Uterus (tissue), 4 donors: ENCODE measurements around the gene SLC35F1. TPM values are rescaled to one million over a fixed set of nuclear protein-coding genes. Genes with fewer than 3 reads are reported as not detected.

Source experiments
- DNase-seq, 2 donors: peaks; one replicate each; pipeline ENCODE4 v3.0.0-alpha.2; 2019 to 2020
- H3K27ac ChIP-seq, 2 donors: fragments of 200-600 bp; sonication (generic); 1 replicate in 1 of 2; 2 replicates in 1 of 2; pipeline ENCODE4 v1.5.1; 2016 to 2018
- H3K27me3 ChIP-seq, 2 donors: fragments of 200-600 bp; sonication (generic); one replicate each; pipeline ENCODE4 v1.5.1; 2018 to 2019; ENCODE audit warnings: control low read depth in 1 of 2
- H3K36me3 ChIP-seq, 2 donors: fragments of 200-600 bp; sonication (generic); one replicate each; pipeline ENCODE4 v1.5.1; 2019; ENCODE audit warnings: control low read depth in 1 of 2
- H3K4me1 ChIP-seq, 2 donors: fragments of 200-600 bp; sonication (generic); one replicate each; pipeline ENCODE4 v1.5.1; 2018 to 2019; ENCODE audit warnings: control low read depth in 1 of 2
- H3K4me3 ChIP-seq, 2 donors: fragments of 200-600 bp; sonication (generic); 1 replicate in 1 of 2; 2 replicates in 1 of 2; pipeline ENCODE4 v1.5.1; 2018 to 2019; ENCODE audit warnings: mild to moderate bottlenecking in 1 of 2
- H3K9me3 ChIP-seq, 2 donors: fragments of 200-600 bp; sonication (generic); one replicate each; pipeline ENCODE4 v1.5.1; 2019; ENCODE audit warnings: control low read depth in 1 of 2
- POLR2A ChIP-seq, 2 donors: fragments of 450-650 bp; IDR thresholded peaks; one replicate each; pipeline ENCODE4 v1.6.1; 2016; ENCODE audit warnings: antibody characterized with exemption in 2 of 2, mild to moderate bottlenecking in 1 of 2, moderate library complexity in 1 of 2
- intact Hi-C: fragments of 100-400 bp; cut with DNase I; formaldehyde crosslinking; loops from one replicate; pipeline ENCODE4 v1.15.1; 2023; ENCODE audit warnings: low total_unique reads
- total RNA-seq, 4 donors: library from RNA; depleted of rRNA in 3 of 4; stranded (reverse); fragments of >200 nt in 3 of 4; gene quantifications; one replicate each; pipeline versions ENCODE4 v1.1.0 to v1.2.4, GENCODE V29; 2014 to 2023
- TF ChIP-seq, protein P1 (sequence below), 4 experiments: fragments of 200-600 bp in 2 of 4; fragments of 450-650 bp in 2 of 4; sonication (generic) in 2 of 4; IDR thresholded peaks; one replicate each; pipeline ENCODE4 v1.5.1; 2016 to 2019; ENCODE audit warnings: antibody characterized with exemption in 4 of 4, mild to moderate bottlenecking in 2 of 4, moderate library complexity in 1 of 4
- donor health status: DM: yes; HTN: yes; CAD: no.

The SLC35F1 gene
- total RNA-seq, 4 donors from 2014 or later, result 1.0 to 12.1 (median 9.7) TPM

DNA sequence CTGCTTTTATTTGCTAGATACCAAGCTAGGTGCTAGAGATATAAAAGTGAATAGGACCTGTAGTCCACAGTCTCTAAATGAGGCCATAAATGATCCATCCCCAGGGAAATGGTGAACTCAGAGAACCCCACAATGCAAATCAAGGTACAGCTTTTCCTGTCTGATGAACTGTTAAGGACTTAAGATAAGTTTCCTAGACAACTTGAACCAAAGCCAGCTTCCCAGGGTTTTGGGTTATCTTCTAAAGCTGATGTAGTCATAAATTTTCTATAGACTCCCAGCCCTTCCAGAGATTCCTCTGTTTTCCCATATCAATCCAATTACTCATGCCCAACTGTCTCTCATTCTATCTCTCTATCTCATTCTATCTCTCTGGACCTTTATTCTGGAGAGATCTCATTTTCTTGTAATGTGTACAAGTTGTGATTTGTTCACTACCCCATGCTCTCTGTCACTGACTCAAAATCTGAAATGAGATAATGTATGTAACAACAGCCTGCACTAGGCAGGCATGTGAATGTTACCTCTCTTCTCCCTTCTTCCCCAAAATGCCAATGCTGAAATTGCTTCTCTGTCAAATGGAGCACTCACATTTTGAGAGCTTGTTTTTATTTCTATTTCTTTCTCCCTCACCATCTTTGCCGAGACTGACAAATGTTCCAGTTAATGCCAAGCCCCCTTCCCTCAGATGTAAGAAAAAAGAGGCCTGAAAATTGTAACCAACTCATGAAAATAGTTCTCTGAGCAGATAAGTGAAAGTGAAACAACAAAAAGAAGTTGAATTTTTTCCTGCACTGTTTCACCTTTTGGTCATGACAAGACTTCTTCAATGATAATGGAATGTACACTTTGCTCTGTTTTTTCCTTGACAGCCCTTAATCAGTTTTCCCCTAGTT is 279.9 kb downstream of the SLC35F1 start:
- H3K27me3 ChIP-seq, result no peaks in the 10 kb centered on the region
- peak overlapping the region; percentile 32 to 60 for H3K27ac ChIP-seq
- intact Hi-C loops, result no loop called here
- no peaks in the 10 kb centered on the region for H3K9me3 ChIP-seq
- DNase-seq, result no peak
- no peaks in the 10 kb centered on the region for H3K36me3 ChIP-seq
- TF ChIP-seq, protein P1, sequence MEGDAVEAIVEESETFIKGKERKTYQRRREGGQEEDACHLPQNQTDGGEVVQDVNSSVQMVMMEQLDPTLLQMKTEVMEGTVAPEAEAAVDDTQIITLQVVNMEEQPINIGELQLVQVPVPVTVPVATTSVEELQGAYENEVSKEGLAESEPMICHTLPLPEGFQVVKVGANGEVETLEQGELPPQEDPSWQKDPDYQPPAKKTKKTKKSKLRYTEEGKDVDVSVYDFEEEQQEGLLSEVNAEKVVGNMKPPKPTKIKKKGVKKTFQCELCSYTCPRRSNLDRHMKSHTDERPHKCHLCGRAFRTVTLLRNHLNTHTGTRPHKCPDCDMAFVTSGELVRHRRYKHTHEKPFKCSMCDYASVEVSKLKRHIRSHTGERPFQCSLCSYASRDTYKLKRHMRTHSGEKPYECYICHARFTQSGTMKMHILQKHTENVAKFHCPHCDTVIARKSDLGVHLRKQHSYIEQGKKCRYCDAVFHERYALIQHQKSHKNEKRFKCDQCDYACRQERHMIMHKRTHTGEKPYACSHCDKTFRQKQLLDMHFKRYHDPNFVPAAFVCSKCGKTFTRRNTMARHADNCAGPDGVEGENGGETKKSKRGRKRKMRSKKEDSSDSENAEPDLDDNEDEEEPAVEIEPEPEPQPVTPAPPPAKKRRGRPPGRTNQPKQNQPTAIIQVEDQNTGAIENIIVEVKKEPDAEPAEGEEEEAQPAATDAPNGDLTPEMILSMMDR (IDR thresholded peaks at IDR 0.05), result no peak
- no peak for TF ChIP-seq POLR2A (IDR thresholded peaks at IDR 0.05)
- no peak overlapping the region for H3K4me3 ChIP-seq
- peaks cover 0 to 5% of the 10 kb centered on the region in 2 donors for H3K4me1 ChIP-seq

DNA sequence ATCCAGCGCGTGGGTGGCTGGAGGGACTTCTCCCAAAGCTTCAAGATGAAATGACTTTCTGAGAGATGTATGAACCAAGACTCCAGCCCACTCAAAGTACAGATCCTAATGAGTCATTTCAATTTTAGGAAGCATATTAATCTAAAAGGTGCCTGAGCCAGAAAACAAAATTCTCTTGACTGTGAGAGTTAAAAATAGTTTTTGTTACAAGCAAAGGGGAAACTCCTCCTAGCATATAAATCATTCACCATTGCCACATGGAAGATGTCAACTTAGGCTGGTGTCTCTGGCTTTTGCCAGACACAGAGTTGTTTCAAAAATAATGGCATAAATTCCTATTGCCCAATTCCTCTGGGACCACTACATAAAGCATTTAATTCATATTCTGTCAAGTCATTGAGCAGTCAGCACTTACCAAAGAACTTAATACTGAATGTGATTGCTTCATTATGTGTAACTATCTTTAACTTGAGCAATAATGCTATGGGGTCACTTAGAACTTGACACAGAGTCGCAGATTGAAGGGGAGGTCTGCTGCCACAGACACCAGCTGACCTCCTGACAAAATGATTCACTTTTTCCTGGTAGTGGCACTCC is 280.6 kb downstream of the SLC35F1 start:
- DNase-seq, result peak; percentile 31 to 55
- Histone ChIP-seq H3K27ac (peak overlapping the region; percentile 32 to 60), H3K4me1 (peaks cover 0 to 5% of the 10 kb centered on the region in 2 donors), H3K36me3 (no peaks in the 10 kb centered on the region), H3K27me3 (no peaks in the 10 kb centered on the region), H3K9me3 (no peaks in the 10 kb centered on the region), H3K4me3 (no peak overlapping the region)
- TF ChIP-seq, protein P1 (IDR thresholded peaks at IDR 0.05), result no peak
- no peak for TF ChIP-seq POLR2A (IDR thresholded peaks at IDR 0.05)
- intact Hi-C loops, result no loop called here

DNA sequence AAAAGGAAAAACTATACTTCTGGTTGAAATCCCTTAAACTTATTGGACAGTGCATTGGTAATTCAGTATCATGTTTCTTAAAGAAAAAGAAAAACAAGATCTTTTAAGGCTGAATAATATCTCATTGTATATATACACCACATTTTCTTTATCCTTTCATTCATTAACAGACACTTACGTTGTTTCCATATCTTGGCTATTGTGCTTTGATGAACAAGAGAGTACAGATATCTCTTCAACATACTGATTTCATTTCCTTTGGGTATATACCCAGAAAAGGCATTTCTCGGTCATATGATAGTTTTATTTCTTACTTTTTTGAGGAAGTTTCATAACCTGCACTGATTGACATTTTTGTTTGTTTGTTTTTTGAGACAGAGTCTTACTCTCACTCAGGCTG is 281.5 kb downstream of the SLC35F1 start:
- intact Hi-C loops, result no loop called here

DNA sequence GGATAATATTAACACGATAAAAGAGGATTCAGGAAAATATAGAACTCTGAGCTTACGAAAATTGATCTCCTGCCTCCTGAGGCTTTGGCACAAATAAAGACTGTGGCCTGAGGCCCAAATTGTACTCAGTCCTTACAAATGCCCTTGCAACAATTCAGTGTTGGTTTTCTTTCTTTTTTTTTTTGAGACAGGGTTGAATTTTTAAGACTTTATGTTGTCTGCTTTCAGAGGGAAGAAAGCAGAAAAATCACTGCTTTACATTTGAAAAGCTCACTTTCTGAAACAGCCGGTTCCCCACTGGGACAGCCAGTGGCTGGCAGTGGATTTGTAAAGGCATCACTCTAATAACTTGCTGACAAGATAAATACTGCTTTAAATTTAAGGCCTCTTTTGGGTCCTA is 290.5 kb downstream of the SLC35F1 start:
- H3K36me3 ChIP-seq, result no peaks in the 10 kb centered on the region
- TF ChIP-seq, protein P1 (IDR thresholded peaks at IDR 0.05), result no peak
- no peak for TF ChIP-seq POLR2A (IDR thresholded peaks at IDR 0.05)
- no peaks in the 10 kb centered on the region for H3K9me3 ChIP-seq
- H3K27ac ChIP-seq, result no peak overlapping the region
- H3K27me3 ChIP-seq, result no peaks in the 10 kb centered on the region
- H3K4me3 ChIP-seq, result no peak overlapping the region
- intact Hi-C loops, result no loop called here
- H3K4me1 ChIP-seq, result no peaks in the 10 kb centered on the region
- no peak for DNase-seq

More for the DNA sequence above, 281.5 kb downstream of the SLC35F1 start:
- Histone ChIP-seq H3K4me1 (peaks cover 0 to 5% of the 10 kb centered on the region in 2 donors), H3K36me3 (no peaks in the 10 kb centered on the region), H3K27ac (no peak overlapping the region), H3K4me3 (no peak overlapping the region), H3K9me3 (no peaks in the 10 kb centered on the region), H3K27me3 (no peaks in the 10 kb centered on the region)
- DNase-seq, result no peak
- TF ChIP-seq, protein P1 (IDR thresholded peaks at IDR 0.05), result no peak
- no peak for TF ChIP-seq POLR2A (IDR thresholded peaks at IDR 0.05)

DNA sequence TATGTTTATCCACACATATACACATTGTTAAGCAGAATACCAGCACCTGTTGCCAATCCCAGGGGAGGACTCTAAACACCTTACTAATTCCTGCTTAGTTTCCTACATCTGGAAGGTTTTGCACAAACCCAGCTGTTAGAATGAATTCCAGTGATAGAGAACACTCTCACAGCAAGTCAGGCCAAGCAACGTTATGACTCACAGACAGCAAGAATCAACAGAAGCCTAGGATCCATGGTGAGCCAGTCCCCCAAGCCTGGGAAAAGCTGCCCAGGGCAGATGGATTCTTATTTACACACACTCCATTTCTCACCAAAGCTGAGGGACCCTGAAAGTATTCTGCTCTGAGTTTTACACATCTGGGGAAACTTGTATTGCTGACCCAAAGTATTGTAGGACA is 291.7 kb downstream of the SLC35F1 start:
- intact Hi-C loops, result no loop called here

More for the DNA sequence above, 291.7 kb downstream of the SLC35F1 start:
- Histone ChIP-seq H3K9me3 (no peaks in the 10 kb centered on the region), H3K27ac (no peak overlapping the region), H3K36me3 (no peaks in the 10 kb centered on the region), H3K4me3 (no peak overlapping the region), H3K4me1 (no peaks in the 10 kb centered on the region), H3K27me3 (no peaks in the 10 kb centered on the region)
- no peak for DNase-seq
- TF ChIP-seq, protein P1 (IDR thresholded peaks at IDR 0.05), result no peak
- no peak for TF ChIP-seq POLR2A (IDR thresholded peaks at IDR 0.05)
